IPS DF 19.7 (cell line): ENCODE results near the gene ALPL.
"Not testable (repeated sequence)": the region's sequence is repeated elsewhere in the genome, so short reads cannot be mapped to it uniquely, and the experiment has no call there.

Experiments used
- DNase-seq: peaks from one replicate; pipeline ENCODE4 v3.0.0-alpha.2; 2013; ENCODE audit warnings: low read depth, low spot score

The ALPL gene

DNA sequence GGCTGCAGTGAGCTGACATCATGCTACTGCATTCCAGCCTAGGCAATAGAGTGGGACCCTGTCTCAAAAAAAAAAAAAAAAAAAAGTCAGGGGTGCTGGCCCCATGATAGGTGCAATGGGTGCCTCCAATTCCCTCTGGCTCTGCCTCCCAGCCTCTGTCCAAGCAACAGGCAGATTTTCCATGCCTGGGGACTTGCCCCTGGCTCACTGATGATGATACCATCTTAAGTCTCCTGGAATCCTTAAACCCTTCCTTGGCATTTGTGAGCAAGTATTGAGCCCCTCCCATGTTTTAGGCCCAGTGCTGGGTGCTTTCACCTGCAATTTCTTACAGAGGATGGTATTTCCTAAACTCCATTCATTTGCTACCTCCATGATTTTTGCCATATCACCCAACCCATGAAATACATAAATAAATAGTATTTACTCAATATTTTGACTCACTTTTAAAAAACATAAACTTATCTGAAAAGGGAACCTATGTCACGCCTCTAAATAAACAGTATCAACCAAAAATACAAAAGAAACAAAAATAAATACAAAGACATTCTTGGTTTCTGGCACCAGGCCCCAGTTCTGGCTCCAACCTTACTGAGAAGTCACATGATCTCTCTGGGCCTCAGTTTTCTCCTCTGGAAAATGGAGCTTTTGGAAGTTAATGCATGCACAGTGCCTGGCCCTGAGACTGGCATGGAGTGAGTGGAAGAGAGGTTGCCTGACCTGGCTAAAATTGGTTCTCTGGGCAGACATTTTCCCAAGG lies 1.5 kb upstream of the ALPL start:
- no peak for DNase-seq

DNA sequence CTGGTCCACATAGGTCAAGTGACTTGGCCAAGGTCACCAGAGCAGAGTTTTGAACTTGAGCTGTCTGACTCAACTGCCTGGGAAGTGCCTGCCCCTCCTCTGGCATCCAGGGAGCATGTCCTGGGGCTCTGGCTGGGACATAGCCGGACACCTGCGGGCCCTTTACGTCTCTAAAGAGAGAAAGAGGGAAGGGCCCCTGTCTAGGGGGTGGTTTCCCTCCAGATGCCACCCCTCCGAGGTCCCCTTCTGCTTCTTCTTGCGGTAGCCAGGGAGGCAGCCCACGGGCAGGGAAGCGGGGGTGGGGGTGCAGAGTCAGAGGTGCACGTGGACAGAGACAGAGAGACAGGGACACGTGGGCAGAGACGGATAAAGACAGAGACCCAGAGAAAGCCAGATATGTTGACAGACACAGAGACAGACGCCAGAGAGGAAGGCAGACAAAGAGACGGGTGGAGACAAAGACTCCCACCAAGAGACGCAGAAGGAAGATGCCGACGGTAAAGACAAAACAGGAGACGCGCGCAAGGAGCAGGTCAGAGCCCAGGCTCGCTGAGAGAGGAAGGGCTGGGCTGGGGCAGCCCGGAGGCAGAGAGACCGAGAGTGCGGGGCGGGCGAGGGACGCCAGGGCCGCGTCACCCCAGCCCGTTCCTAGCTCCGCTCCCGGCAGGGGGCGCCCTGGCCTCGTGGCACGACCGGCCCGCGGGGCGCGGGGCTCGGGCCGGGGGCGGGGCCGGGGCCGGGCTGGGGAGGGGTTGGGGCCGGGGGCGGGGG lies 458 bp upstream of the ALPL start:
- no peak for DNase-seq

DNA sequence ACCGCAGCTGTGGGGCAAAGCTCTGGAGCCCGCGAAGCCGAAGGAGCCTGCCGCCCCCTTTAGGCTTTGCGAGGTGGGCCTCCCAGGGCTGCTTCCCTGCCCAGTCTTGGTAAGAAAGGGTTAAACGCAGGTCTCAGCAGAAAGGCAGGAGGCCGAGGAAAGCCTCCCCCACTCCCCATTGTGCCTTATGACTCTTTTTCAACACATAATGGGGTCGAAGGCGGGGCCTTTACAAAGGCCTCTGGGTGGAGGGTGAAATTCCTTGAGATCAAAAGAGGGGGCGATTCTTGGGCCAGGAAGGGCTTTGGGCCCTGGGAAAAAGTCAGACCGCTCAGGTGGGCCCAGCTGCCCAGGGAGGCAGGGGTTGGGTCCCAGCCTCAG lies 880 bp downstream of the ALPL start:
- no peak for DNase-seq

DNA sequence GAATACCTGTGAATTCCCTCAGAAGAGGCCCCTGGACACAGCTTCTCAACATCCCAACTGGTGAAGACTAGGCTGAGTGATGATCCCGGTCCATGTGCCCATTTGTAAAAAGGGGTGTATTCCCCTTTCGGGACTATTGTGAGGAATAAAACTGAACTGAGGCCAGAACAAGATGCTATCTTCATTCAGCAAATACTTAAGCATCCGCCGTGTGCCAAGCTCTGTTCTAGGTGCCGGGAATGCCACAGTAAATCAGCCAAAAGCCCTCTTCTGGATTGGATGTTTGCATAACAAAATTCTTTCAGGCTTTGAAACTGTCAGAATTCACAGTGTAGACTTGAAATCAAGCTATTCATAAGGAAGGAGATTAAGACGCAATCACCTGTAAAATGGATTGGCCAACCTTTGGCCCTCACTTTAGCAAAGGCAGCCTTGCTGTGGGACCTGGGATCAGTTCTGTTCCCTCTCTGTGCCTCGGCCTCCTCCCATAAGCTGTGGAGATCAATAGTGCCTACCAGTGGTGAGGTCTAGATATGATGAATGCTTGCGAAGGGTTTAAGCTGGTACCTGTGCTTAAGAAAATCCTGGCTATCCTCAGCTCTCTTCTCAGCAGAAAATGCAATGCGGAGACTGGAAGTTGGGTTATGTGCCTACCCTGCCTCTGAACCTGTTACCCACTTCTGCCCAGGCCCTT lies 1.8 kb downstream of the ALPL start:
- no peak for DNase-seq

DNA sequence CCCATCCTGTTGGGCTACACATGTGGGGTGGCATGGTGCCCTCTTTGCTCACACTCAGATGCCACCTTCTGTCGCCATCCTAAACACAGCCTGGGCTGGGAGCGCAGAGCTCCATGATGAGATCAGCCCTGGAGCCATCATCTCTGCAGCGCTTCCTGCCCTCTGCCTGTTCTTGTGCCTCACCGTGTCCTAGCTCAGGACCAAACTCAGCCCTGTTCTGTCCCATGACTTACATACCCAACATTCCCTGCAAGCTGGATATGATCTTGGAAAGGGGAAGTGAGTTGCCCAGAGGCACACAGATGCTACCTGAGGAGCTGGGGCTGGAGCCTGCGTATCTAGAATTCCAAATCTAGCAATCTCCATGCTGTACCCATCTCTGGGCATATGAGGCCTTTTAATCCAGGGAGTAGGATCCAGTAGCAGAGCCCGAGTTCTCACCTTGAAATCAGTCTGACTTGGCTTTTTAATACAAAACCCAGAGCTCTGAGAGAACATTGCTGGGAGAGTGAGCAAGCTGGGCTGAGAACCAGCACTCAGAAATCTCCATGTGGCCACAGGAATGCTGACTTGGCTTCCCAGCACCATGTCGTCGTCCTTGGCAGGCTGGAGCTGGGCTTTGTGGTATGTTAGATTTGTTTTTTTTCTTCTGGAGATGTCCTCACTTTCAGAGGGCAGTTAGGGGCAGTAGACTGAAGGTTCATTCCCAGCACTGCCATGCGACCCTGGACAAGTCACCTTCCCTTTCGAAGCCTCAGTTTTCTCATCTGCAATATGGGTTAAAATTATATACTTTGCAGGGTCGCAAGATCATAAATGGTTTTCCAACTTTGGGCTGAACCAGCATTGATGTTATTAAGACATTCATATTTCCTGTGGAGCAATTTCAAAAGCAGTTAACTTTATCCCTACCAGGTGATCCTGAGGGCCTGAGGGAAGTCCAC lies 2.6 kb downstream of the ALPL start:
- no peak for DNase-seq

DNA sequence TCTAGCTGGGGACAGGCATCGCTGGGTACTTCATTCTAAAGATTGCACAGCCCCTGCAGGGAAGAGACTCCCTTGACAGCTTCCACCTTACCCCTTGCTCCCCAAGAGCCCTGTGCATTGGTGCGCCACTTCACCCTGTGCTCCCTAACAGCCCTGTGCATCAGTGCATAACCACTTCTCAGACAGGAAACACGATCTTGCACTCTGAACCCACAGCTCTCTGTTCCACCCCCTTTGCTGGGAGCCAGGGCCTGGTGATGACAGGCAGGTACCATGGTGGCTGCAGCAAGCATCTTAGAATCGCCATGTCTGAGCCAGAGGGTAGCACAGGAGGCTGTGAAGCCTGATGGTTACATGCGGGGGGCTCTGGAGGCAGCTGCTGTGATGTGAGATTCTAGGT lies 5.0 kb downstream of the ALPL start:
- no peak for DNase-seq

DNA sequence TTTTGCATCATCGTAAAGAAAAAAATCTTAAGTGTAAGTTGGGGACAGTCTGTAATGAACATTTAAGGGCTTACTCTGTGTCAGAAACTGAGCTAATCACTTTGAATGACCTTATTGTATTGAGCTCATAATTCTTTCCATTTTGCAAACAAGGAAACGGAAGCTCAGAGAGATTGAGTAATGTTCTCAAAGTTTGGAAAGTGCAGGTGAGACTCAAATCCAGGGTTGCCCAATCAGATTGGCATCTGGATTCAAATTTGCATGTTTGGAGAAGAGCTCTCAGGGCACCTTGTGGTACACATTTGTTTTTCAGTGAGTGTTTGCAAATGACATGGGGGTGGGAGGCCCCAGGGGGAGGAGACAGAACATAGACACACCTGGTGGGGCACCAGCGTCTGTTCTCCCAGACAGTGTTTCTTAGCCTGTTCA lies 8.0 kb downstream of the ALPL start:
- no peak for DNase-seq

DNA sequence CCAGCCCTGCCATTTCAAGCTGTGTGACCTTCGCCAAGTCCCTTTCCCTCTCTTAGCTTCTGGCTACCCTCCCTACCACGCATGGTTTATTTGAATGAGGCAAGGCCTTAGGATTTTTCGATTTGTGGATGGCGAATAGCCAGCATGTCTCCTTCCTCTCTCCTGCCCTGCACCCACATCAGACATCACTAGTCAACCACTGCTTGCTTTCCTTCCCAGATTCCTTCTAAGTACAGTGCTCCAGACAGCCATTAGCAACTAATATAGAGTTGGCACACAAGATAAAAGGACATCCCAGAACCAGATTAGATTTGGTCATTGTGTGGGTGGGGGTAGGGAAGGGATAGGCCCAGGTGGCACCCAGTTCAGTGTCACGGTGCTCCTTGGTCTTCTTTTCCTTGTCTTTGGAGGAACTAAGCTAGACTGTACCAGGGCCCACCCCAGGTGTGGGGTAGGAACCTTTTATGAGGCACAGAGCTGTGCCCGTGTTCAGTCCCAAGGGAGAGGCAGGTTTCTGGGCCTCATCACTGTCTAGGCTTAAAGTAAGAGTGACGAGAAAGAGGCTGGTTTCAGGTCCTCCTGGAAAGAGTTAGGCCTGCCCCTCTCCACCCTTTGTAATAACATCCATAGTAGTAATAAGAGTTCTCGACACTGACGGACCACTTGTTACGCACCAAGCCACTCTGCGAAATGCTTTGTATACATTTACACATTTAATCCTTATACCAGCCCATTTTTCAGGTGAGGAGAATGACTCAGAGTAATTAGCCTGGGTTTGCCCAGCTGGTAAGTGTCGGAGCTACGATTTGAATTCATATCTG lies 8.6 kb downstream of the ALPL start:
- no peak for DNase-seq

DNA sequence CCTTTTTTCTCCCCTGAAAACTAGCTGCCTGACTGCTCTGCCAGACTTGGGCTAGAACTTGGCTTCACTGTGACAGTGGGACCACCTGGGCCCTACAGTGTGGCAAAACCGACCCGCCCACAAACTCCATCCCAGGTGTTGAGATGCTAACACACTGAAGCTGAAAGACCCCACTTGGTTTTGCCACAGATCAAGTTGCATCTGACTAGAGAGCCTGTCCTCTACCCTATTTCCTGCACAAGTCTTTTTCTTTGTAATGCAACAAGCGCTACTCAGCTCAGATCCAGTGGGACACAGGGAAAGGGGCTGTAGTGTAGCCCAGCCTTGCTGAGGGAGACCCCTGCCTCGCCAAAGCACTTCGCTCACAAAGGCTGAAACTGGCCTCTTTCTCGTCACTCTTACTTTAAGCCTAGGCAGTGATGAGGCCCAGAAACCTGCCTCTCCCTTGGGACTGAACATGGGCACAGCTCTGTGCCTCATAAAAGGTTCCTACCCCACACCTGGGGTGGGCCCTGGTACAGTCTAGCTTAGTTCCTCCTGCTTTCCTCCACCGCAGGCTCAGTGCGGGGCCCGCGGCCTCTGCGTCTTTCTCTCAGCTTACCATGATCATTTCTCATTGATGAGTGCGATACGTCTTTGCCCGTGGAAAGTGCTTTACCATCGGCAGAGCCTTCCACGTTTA lies 9.7 kb downstream of the ALPL start:
- DNase-seq: no peak

DNA sequence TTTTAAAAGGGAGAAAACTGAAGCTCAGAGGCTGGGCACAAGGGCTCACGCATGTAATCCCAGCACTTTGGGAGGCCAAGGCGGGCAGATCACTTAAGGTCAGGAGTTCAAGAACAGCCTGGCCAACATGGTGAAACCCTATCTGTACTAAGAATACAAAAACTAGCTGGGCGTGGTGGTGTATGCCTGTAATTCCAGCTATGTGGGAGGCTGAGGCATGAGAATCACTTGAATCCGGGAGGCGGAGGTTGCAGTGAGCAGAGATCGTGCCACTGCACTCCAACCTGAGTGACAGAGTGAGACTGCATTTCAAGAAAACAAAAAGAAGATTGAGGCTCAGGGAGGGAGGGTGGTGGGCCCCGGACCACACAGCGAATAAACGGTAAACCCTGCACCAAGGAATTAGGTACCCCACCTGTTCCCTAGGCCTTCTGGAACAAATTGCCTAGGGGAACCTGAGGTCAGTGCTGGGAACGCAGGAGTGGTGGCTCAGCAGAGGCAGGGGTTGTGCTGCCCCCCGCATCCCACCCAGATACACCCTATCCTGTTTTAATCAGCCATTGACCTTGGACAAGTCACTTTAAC lies 10.4 kb downstream of the ALPL start:
- DNase-seq: not testable (repeated sequence)

DNA sequence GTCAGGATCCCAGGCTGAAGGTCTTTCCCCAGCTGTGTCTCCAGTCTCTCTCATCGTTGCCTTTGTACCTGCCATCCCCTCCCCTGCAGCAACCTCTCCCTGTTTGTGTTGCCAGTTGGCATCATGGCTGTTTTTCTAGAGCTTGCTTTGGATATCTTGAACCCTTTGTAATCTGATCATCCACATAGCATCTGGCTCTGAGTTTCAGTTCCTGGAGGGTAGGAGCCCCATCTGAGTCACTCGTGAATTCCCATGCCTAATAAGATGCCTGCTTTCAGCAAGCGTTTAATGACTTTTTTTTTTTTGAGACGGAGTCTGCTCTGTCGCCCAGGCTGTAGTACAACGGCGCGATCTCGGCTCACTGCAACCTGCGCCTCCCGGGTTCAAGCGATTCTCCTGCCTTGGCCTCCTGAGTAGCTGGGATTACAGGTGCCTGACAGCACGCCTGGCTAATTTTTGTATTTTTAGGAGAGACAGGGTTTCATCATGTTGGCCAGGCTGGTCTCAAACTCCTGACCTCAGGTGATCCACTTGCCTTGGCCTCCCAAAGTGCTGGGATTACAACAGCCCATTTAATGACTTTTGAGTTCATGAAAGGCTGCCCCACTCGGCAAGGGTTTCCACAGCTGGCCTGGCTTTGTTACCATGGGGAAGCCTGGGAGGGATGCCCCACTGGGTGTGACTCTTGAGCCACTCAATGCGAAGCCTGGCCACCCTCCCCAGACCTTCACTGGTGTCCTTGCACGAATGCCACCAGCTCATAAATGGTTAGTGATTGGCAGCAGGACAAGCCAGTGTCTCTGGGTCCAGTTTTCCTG lies 11.9 kb downstream of the ALPL start:
- DNase-seq: no peak

DNA sequence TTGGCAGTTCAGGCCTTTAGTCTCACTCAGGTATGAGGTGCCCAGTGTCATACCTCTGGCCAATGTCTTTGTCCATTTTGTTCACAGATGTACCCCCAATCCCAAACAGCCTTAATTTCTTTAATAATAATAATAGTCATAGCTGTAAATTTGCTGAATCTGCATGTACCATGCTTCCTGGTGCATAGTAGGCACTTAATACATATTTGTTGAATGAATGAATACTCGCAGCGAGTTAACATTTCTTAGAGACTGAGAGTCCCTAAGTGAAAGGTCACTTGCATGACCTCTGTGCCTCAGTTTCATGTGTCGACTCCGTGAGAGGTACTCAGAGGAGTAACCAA lies 12.5 kb downstream of the ALPL start:
- DNase-seq: no peak

DNA sequence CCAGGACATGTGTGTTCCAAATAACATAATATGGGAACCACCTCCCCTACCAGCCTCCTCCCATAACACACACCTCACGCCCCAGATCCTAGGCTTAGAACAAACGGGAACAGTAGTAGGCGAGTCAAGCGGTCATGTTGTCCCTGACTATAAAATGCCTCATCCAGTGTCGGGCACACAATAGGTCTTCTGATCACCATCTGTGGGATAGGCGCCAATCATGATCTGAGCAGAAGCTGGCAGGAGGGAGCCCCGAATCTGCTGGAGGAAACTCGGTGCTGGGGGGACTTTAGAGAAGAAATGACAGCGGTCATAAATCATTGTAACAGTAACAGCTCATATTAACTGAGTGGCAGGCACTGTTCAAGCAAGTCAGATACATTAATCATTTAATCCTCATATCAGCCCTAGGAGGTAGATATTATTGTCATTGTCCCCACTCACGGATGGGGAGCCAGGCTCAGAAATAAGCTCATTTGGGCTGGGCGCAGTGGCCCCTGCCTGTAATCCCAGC lies 13.4 kb downstream of the ALPL start:
- no peak for DNase-seq

DNA sequence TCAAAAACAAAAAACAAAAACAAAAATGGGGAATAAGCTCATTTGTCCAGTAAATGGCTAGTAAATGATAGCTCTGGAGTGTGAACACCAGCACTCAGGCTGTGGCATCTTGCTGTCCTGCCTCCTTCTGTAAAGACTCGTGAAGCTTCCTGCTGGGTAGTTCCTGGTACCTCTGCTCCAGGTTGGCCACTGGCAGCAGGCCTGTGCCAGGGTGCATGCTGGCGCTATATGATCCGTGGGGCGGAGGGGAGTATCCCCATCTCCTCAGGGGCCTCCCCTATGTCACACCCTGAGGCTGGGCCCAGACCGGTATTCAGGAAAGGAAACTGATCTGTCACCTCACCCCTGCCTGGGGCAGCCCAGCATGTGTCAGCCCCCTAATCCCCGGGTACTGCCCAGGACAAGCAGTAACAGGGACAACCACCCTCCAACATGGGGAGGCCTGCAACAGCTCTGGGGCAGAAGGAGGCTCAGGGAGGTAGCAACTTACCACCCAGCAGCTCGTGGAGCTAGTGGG lies 14.1 kb downstream of the ALPL start:
- no peak for DNase-seq

DNA sequence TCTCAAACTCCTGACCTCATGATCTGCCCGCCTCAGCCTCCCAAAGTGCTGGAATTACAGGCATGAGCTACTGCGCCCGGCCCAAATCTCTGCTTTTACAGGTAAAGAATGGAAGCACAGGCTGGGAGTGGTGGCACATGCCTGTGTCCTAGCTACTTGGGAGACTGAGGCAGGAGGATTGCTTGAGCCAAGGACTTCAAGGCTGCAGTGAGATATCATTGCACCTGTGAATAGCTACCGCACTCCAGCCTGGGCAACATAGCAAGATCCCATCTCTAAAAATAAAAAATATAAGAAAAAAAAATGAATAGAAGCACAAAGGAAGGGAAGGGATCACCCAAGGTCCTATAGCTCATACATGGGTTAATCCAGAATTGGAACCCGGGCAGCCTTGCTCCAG lies 15.0 kb downstream of the ALPL start:
- DNase-seq: no peak

DNA sequence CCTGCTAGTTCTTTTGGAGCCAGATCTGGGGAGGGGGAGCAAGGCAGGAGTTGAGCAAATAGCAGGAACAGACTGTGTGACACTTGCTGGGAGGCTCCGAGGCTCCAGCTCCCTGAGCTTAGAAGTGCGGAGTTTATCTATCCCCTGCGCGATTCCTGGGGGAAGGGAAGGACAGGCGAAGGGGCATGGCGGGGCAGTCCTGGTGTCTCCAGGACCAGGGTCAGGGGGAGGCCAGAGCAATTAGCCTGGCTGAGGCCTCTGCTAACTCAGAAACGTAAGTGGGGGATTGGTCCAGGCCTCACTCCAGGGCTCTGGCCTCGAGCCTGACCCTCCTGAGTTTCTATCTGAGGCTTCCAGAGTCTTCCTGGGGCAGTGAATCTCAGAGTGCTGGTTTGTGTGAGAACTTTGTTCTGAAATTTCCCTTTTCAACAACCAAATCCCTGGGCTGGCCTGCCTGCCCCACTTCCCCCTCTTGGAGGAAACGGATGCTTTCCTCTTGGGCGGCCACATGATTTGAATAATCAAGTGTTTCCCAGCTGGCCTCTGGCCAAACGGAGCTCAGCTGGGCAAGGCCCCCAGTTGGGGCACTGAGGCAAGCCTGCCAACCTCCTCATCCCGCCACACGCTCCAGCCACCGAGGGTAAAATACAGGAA lies 15.6 kb downstream of the ALPL start:
- no peak for DNase-seq

DNA sequence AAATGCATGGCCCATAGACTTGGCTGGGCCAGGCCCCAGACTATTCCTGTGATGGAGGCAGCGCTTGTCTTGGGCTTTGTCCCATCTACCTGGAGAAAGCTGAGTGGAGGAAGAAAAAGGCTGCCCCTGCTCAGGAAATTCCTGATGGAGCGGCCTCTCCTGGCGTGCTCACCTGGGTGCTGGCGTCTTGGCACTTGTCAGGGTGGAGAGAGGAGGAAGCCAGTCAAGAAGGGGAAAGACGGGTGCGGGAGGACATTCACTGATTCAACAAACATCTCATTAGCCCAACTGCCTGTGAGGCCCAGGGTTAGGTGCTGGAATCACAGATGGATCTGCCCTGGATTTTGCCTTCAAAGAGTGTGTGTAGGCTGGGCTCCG lies 16.1 kb downstream of the ALPL start:
- no peak for DNase-seq

DNA sequence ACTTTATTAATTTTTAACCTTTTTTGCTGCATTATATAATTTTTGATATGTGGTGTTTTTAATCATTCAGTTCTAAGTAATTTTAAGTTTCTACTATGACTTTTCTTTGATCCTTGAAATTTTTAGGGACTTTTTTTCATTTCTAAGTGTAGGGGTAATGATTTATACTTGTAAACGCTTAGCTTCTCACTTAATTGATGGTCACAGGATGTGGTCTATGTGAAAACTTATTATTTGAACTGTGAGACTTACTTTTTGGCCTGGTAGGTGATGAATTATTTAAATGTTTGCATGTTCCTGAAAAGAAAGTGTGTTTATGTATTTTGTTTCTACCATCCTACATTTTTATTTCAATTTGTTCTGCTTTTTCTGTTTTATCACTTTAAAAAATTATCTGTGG lies 17.2 kb downstream of the ALPL start:
- DNase-seq: no peak
